H1 (cell line): ENCODE results near the gene SPTBN5. TPM values are rescaled to one million over a fixed set of nuclear protein-coding genes. Genes with fewer than 3 reads are reported as not detected.

Source experiments
- CTCF ChIA-PET: fragments of 300-600 bp; sonication (Branson Sonifier 250); formaldehyde crosslinking; loops from one replicate; lab custom pipeline; 2021; ENCODE audit not compliant: partially characterized antibody; lab: Charles Lee
- POLR2A ChIA-PET: fragments of 300-600 bp; sonication (Branson Sonifier 250); formaldehyde crosslinking; loops from one replicate; lab custom pipeline; 2021; ENCODE audit warnings: inconsistent platforms; ENCODE audit not compliant: partially characterized antibody; lab: Charles Lee
- DNase-seq, 2 experiments: peaks; one replicate each; pipeline versions ENCODE4 v3.0.0 to v3.0.0-alpha.2; 2010 to 2022; ENCODE audit warnings: low spot score in 2 of 2, low read depth in 1 of 2, mixed read lengths in 1 of 2
- FAIRE-seq: peaks from 2 replicates; lab custom pipeline; 2011; peaks lifted over from hg19 to GRCh38; lab: Jason Lieb, UNC
- H2AFZ ChIP-seq: 2 replicates; pipeline ENCODE4 v1.8.1; 2012; ENCODE audit warnings: low read length, inconsistent platforms
- H2AK5ac ChIP-seq: 2 replicates; pipeline ENCODE4 v1.6.1; 2013; ENCODE audit warnings: low read depth, low read length
- H2BK120ac ChIP-seq: replicated peaks from 2 replicates; pipeline ENCODE3; 2013; ENCODE audit warnings: low read depth, low read length, inconsistent platforms
- H2BK12ac ChIP-seq: 2 replicates; pipeline ENCODE4 v1.6.1; 2013; ENCODE audit warnings: low read depth, low read length
- H2BK15ac ChIP-seq: 2 replicates; pipeline ENCODE4 v1.6.1; 2013; ENCODE audit warnings: low read length
- H2BK20ac ChIP-seq: 2 replicates; pipeline ENCODE4 v1.6.1; 2013; ENCODE audit warnings: low read length
- H2BK5ac ChIP-seq: 2 replicates; pipeline ENCODE4 v1.6.1; 2013; ENCODE audit warnings: low read depth, low read length
- H3K14ac ChIP-seq: 2 replicates; pipeline ENCODE4 v1.6.1; 2013; ENCODE audit warnings: inconsistent platforms; ENCODE audit not compliant: insufficient read length
- H3K18ac ChIP-seq: 2 replicates; pipeline ENCODE4 v1.6.1; 2013; ENCODE audit warnings: low read length; ENCODE audit errors: extremely low read depth
- H3K23ac ChIP-seq: 2 replicates; pipeline ENCODE4 v1.6.1; 2013; ENCODE audit warnings: inconsistent platforms; ENCODE audit not compliant: insufficient read length
- H3K23me2 ChIP-seq: 2 replicates; pipeline ENCODE4 v1.6.1; 2013; ENCODE audit warnings: low read depth, low read length
- H3K27ac ChIP-seq: 2 replicates; pipeline ENCODE4 v1.6.1; 2011; ENCODE audit warnings: low read depth, low read length, inconsistent platforms
- H3K27me3 ChIP-seq, 4 experiments: replicated peaks in 1 of 4; 1 replicate in 1 of 4; 2 replicates in 3 of 4; pipeline versions ENCODE4 v1.6.1 to v1.8.1; 2011 to 2013; ENCODE audit warnings: low read length in 3 of 4, mild to moderate bottlenecking in 3 of 4, inconsistent platforms in 2 of 4, mixed read lengths in 2 of 4, moderate library complexity in 1 of 4; ENCODE audit not compliant: control insufficient read depth in 3 of 4, insufficient read depth in 3 of 4; ENCODE audit errors: extremely low read depth in 1 of 4
- H3K36me3 ChIP-seq, 4 experiments: 2 replicates each; pipeline versions ENCODE4 v1.6.1 to v1.8.1; 2011 to 2013; ENCODE audit warnings: mild to moderate bottlenecking in 4 of 4, low read length in 3 of 4, moderate library complexity in 2 of 4, control low read depth in 1 of 4, inconsistent platforms in 1 of 4; ENCODE audit not compliant: insufficient read depth in 4 of 4, control insufficient read depth in 2 of 4
- H3K4ac ChIP-seq: replicated peaks from 2 replicates; pipeline ENCODE3; 2013; ENCODE audit warnings: low read length, low read depth, mixed read lengths, inconsistent platforms; ENCODE audit not compliant: insufficient read length
- H3K4me1 ChIP-seq, 4 experiments: replicated peaks in 1 of 4; 1 replicate in 1 of 4; 2 replicates in 3 of 4; pipeline versions ENCODE4 v1.6.1 to v1.8.1; 2011 to 2013; ENCODE audit warnings: low read length in 3 of 4, inconsistent platforms in 2 of 4, mixed read lengths in 1 of 4; ENCODE audit not compliant: insufficient read depth in 4 of 4, control insufficient read depth in 3 of 4
- H3K4me2 ChIP-seq, 2 experiments: 2 replicates each; pipeline versions ENCODE4 v1.6.1 to v1.8.1; 2011 to 2013; ENCODE audit warnings: low read depth in 2 of 2, low read length in 2 of 2, control low read depth in 1 of 2, inconsistent platforms in 1 of 2, mild to moderate bottlenecking in 1 of 2; ENCODE audit not compliant: insufficient read depth in 1 of 2
- H3K4me3 ChIP-seq, 4 experiments: fragments of 200-600, 300-600 bp in 1 of 4; sonication (generic), shearing (Covaris generic), sonication (Bioruptor Twin) in 1 of 4; 2 replicates each; pipeline versions ENCODE4 v1.5.1 to v1.8.1; 2011 to 2016; ENCODE audit warnings: low read length in 4 of 4, low read depth in 3 of 4, control low read depth in 2 of 4, inconsistent platforms in 2 of 4, mild to moderate bottlenecking in 2 of 4, mixed read lengths in 1 of 4, moderate library complexity in 1 of 4; ENCODE audit not compliant: insufficient read depth in 2 of 4; ENCODE audit errors: extremely low read depth in 1 of 4
- H3K56ac ChIP-seq: replicated peaks from 2 replicates; pipeline ENCODE3; 2013; ENCODE audit warnings: low read depth, mild to moderate bottlenecking, mixed read lengths, low read length, inconsistent platforms; ENCODE audit not compliant: insufficient read length
- H3K79me1 ChIP-seq: 2 replicates; pipeline ENCODE4 v1.6.1; 2013; ENCODE audit warnings: low read depth, low read length, control low read depth
- H3K79me2 ChIP-seq, 2 experiments: 2 replicates each; pipeline versions ENCODE4 v1.6.1 to v1.8.1; 2012 to 2013; ENCODE audit warnings: low read length in 2 of 2, mild to moderate bottlenecking in 2 of 2, inconsistent platforms in 1 of 2; ENCODE audit not compliant: insufficient read depth in 2 of 2, control insufficient read depth in 1 of 2
- H3K9ac ChIP-seq, 4 experiments: replicated peaks in 1 of 4; 1 replicate in 1 of 4; 2 replicates in 3 of 4; pipeline versions ENCODE4 v1.6.1 to v1.8.1; 2011 to 2013; ENCODE audit warnings: low read depth in 3 of 4, low read length in 3 of 4, control low read depth in 2 of 4, mild to moderate bottlenecking in 2 of 4, moderate library complexity in 2 of 4, inconsistent platforms in 1 of 4; ENCODE audit errors: extremely low read depth in 1 of 4
- H3K9me3 ChIP-seq, 2 experiments: 2 replicates each; pipeline versions ENCODE4 v1.6.1 to v1.8.1; 2012 to 2013; ENCODE audit warnings: mild to moderate bottlenecking in 2 of 2, moderate library complexity in 2 of 2, control low read depth in 1 of 2, inconsistent platforms in 1 of 2, low read depth in 1 of 2, low read length in 1 of 2, mixed read lengths in 1 of 2; ENCODE audit not compliant: insufficient read depth in 2 of 2
- H4K20me1 ChIP-seq, 2 experiments: replicated peaks in 1 of 2; 2 replicates each; pipeline versions ENCODE3 to v1.8.1; 2011 to 2013; ENCODE audit warnings: inconsistent platforms in 2 of 2, low read length in 2 of 2, mild to moderate bottlenecking in 1 of 2; ENCODE audit not compliant: insufficient read depth in 2 of 2, control insufficient read depth in 1 of 2
- H4K5ac ChIP-seq: 2 replicates; pipeline ENCODE4 v1.6.1; 2013; ENCODE audit warnings: low read length, low read depth, mixed read lengths, inconsistent platforms; ENCODE audit not compliant: insufficient read length
- H4K8ac ChIP-seq: 2 replicates; pipeline ENCODE4 v1.8.0; 2013; ENCODE audit warnings: mild to moderate bottlenecking, moderate library complexity, low read length, inconsistent platforms; ENCODE audit not compliant: insufficient read depth; ENCODE audit errors: extremely low read depth
- H4K91ac ChIP-seq: replicated peaks from 2 replicates; pipeline ENCODE3; 2013; ENCODE audit warnings: low read length, mixed read lengths, inconsistent platforms; ENCODE audit not compliant: insufficient read length
- BRCA1 ChIP-seq: IDR thresholded peaks from 2 replicates; pipeline ENCODE4 v1.6.1; 2012; ENCODE audit warnings: low read depth, low read length, improper control_type of control experiment
- CBX5 ChIP-seq: fragments of 300-800, 300-1000 bp; sonication (generic); IDR thresholded peaks from 2 replicates; pipeline ENCODE4 v1.7.1; 2016; ENCODE audit warnings: antibody characterized with exemption, low read length, low read depth
- CREB1 ChIP-seq: IDR thresholded peaks from 2 replicates; pipeline ENCODE4 v1.6.1; 2012; ENCODE audit warnings: inconsistent platforms
- EP300 ChIP-seq, 2 experiments: IDR thresholded peaks; 1 replicate in 1 of 2; 2 replicates in 1 of 2; pipeline ENCODE4 v1.6.1; 2011 to 2012; ENCODE audit warnings: low read depth in 2 of 2, low read length in 2 of 2, mild to moderate bottlenecking in 2 of 2, borderline replicate concordance in 1 of 2, inconsistent platforms in 1 of 2, moderate library complexity in 1 of 2
- FOSL1 ChIP-seq: IDR thresholded peaks from 2 replicates; pipeline ENCODE4 v1.6.1; 2011; ENCODE audit warnings: mild to moderate bottlenecking, low read depth, low read length, moderate library complexity; ENCODE audit not compliant: insufficient read depth
- GABPA ChIP-seq: IDR thresholded peaks from 2 replicates; pipeline ENCODE4 v1.6.1; 2011; ENCODE audit warnings: mild to moderate bottlenecking, low read length, moderate library complexity, borderline replicate concordance; ENCODE audit not compliant: insufficient read depth
- GTF2F1 ChIP-seq: IDR thresholded peaks from 2 replicates; pipeline ENCODE4 v1.6.1; 2012; ENCODE audit warnings: low read depth, low read length, improper control_type of control experiment, borderline replicate concordance
- POLR2AphosphoS5 ChIP-seq: IDR thresholded peaks from 2 replicates; pipeline ENCODE4 v1.6.1; 2011; ENCODE audit warnings: low read depth, low read length
- POU5F1 ChIP-seq: IDR thresholded peaks from 2 replicates; pipeline ENCODE4 v1.6.1; 2011; ENCODE audit warnings: low read depth, mild to moderate bottlenecking, low read length, moderate library complexity
- SP1 ChIP-seq: IDR thresholded peaks from 2 replicates; pipeline ENCODE4 v1.6.1; 2011; ENCODE audit warnings: low read depth, low read length
- SUZ12 ChIP-seq: fragments of 200-600 bp; sonication (generic); IDR thresholded peaks from 2 replicates; pipeline ENCODE4 v1.6.1; 2012; ENCODE audit warnings: mild to moderate bottlenecking, inconsistent platforms, low read length, moderate library complexity, mixed read lengths
- WGBS, 2 experiments: shearing (Covaris generic) in 1 of 2; methylation state at CpG; one replicate each; pipeline versions ENCODE4 v1.1.6 to v1.1.7; 2013 to 2015; ENCODE audit warnings: low lambda C conversion rate in 2 of 2, mixed read lengths in 2 of 2, inconsistent platforms in 1 of 2, low coverage in 1 of 2, missing lambda C conversion rate in 1 of 2; ENCODE audit not compliant: insufficient replicate concordance in 2 of 2, insufficient coverage in 1 of 2, insufficient read length in 1 of 2; ENCODE audit errors: extremely low coverage in 1 of 2, missing lambda C conversion rate in 1 of 2; 5-methylcytosine and 5-hydroxymethylcytosine counted together
- polyA plus RNA-seq, 7 experiments: library from polyadenylated mRNA; depleted of rRNA in 3 of 7; stranded (reverse) in 5 of 7; unstranded in 2 of 7; fragments of >200 nt in 5 of 7; fragments of 200-250 nt in 2 of 7; gene quantifications; 1 replicate in 5 of 7; 2 replicates in 1 of 7; 4 replicates in 1 of 7; pipeline versions ENCODE4 v1.2.1 to v1.2.3, GENCODE V29; 2011 to 2013; ENCODE audit warnings: missing spikeins in 2 of 7, mixed read lengths in 2 of 7
- total RNA-seq: library from RNA; stranded (reverse); fragmentation: NEBNext Ultra II Directional; extraction: Animal tissue kit (Norgen Biotek cat#: 25700); gene quantifications from 2 replicates; pipeline ENCODE4 v1.2.1, GENCODE V29; 2021

Gene SPTBN5
- total and polyA plus RNA-seq, 2 of the 8 experiments (the other 6 are each of a cell fraction or from before 2014, with no cell fraction given) = 0.32 to 0.84 TPM

DNA sequence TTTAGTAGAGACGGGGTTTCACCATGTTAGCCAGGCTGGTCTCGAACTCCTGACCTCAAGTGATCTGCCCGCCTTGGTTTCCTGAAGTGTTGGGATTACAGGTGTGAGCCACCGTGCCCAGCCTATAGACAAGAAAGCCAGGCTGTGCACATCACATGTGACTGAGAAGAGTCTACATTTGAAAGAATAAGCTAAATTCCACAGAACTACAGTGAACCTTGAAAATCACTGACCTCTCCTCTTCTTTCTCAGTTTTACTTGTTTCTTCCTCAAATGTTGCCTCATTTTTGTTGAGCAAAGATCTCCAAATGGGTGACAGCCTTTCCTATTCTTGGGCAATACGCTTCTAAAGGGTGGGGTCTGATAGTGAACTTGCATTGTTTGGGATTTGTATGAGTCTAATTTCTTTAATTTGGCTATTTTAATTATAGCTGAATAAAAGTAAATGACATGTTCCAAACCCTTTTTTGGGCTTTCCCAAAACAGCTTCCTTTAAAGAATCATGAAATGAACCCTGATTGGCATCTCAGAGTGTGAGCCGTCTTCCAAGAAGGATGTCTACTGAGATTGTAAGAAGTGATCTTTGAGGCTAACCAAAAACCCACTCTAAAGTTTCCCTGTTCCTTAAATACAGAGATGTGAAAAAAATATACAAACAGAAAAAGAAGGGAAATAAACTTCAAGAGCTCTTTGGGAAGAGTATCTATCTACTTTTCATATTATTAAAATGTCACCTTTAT, 21.6 kb upstream of the SPTBN5 start:
- Histone ChIP-seq H3K14ac (no peak overlapping the region), H3K23ac (no peak overlapping the region), H4K8ac (no peak overlapping the region), H4K5ac (no peak overlapping the region), H3K9me3 (no peaks in the 10 kb centered on the region), H3K9ac (no peak overlapping the region), H3K4me3 (no peak overlapping the region), H4K20me1 (peaks cover 2 to 5% of the 10 kb centered on the region in 2 experiments), H2BK12ac (no peak overlapping the region), H3K4me2 (no peak overlapping the region), H2AFZ (no peak overlapping the region), H4K91ac (no peak overlapping the region), H2BK120ac (no peak overlapping the region), H3K27ac (no peak overlapping the region), H3K79me1 (peaks cover 4% of the 10 kb centered on the region; the same call in 1 of the 2 replicates), H2BK15ac (no peak overlapping the region), H2AK5ac (no peak overlapping the region), H3K79me2 (no peaks in the 10 kb centered on the region), H3K27me3 (no peaks in the 10 kb centered on the region), H3K36me3 (peaks cover 6 to 17% (median 10%) of the 10 kb centered on the region in 4 experiments; a peak in 6 of 8 replicates), H3K4ac (no peak overlapping the region), H3K18ac (no peak overlapping the region), H2BK20ac (no peak overlapping the region), H3K23me2 (no peaks in the 10 kb centered on the region), H3K56ac (no peak overlapping the region), H3K4me1 (no peaks in the 10 kb centered on the region), H2BK5ac (no peak overlapping the region)
- 78% methylated on average over 6 of the region's 6 CpGs; no CpG with 5 or more reads in 1 of the 2 experiments for WGBS, 2 experiments
- TF ChIP-seq POU5F1 (no peak), GTF2F1 (no peak), FOSL1 (no peak), SP1 (no peak), CREB1 (no peak), CBX5 (no peak), BRCA1 (no peak), EP300 (IDR thresholded peaks at IDR 0.05; ENCODE audit: borderline replicate concordance in 1 of 2, low read depth in 2 of 2, low read length in 2 of 2) (no peak), GABPA (no peak), SUZ12 (no peak), POLR2AphosphoS5 (no peak)
- ChIA-PET POLR2A (interaction anchor here (0.7 kb wide), 1 partner anchor 9 kb away, joined by 3 read pairs; no protein-coding TSS in a partner anchor), CTCF (interaction anchor here (0.9 to 2.2 kb wide), 4 partner anchors 8 to 141 kb away, joined by 3 to 8 read pairs (median 5); partner anchors contain the start of gene MAPKBP1)
- DNase-seq (no peak), FAIRE-seq (no peak)
